GM19452 (cell line): Measurements from ENCODE around the gene EFNA3.

Source experiments
- ATAC-seq: cut with Tn5 transposase; IDR thresholded peaks from one replicate; pipeline ENCODE4 v1.9.1; 2021; ENCODE audit not compliant: unreplicated experiment

The EFNA3 gene

DNA sequence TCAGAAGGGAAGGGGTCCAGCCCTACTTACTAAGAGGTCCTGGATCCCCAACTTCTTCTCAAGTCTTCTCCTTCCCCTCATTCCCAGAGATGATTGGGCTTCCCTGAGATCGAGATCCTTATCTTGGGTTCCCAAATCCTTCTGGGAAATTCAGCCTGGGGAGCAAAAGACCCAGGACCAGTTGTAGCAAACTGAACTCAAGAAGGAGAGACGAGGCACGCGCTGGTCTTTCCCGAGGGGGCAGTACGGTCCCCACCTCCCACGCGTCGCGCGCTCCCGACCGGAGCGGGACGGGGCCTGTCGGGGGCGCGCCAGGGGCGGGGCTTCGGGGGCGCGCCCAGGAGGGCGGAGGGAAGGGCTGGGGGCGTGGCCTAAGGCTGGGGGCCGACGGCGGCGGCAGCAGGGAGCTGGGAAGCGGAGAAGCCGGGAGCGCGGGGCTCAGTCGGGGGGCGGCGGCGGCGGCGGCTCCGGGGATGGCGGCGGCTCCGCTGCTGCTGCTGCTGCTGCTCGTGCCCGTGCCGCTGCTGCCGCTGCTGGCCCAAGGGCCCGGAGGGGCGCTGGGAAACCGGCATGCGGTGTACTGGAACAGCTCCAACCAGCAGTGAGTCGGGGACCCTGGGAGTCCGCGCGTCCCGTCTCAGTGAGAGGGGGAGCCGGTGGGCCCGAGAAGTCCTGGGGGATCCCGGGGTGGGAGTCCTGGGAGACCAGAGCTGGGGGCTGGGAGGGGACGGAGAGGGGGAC, at the start of gene EFNA3:
TSS of gene EFNA3 (plus strand) at position 369 of the 741 bp plus-strand sequence. CDS start at position 474, 105 bp downstream.
- ATAC-seq = no peak

DNA sequence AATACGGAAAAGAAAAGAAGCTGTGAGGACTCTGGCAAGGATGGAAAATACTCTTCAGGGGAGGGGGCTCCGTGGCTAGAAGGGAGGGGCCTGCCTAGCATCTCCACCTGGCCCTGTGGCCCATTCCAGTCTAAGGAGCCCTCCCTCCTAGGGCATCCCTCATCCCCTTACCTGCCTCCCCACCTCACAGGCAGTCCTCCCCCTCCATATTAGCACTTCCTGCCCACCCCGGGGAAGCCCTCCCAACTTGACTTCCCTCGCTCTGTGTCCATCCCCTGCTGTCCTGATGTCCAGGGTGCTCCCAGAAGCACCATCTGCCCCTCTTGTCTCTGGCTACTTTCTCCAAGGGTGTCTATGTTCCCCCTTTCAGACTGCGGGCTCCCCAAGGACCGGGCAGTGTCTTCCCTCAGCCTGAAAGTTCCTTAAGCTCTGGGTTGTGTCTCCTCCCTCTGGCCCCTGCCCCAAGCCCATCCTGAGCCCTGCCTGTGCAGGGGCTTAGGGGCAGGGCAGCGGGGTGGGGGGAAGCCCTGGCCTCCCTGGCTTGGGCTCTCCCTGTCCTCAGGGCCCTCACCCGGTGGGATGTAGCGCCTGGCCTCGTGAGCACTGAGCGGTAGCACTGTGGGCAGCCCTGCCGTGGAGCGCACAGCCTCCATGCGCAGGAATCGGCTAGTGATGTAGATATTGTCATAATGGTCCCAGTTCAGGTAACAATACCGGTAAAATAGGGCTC, 49.0 kb upstream of the EFNA3 start:
- no peak for ATAC-seq

- ATAC-seq = no peak
These were observed 48.3 kb upstream of the EFNA3 start for GRCh38 chr1:155030243-155030795.

DNA sequence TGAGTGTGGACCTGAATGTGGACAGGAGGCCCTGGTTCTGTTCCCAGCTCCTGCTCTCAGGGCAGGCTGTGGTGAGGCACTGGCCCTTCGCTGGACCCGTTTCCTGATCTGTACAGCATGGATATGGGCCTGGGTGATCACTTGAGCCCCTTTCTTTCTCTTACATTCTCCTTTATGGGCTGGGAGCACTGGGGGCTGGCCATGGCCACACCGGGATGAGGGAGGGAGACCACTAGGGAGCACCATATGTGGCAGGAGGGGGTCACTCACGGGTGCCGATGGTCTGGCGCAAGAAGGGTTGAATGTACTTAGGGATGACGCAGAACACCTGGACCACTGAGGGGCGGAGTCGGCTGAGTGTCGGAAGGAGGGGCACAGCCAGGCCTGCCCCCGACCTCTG, 47.7 kb upstream of the EFNA3 start:
- ATAC-seq = no peak

DNA sequence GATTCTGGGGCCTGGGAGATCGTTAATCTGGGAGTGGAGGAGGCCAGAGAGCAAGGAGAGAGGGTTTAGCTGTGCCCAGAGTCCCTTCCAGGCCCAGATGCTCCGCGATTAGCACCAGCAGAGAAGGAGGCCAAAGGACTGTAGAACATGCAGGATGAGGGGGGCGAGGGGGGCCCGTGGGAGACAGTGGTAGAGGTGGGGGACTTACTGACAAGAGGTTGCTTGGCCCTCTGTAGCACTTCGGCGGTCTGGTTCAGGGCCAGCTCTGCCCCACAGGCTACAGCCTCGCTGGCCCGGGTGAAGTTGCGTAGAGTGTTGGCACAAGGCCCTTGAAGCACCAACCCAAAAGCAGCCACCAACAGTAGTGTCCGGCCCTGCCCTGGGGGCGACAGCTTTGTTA, 45.8 kb upstream of the EFNA3 start:
- no peak for ATAC-seq

DNA sequence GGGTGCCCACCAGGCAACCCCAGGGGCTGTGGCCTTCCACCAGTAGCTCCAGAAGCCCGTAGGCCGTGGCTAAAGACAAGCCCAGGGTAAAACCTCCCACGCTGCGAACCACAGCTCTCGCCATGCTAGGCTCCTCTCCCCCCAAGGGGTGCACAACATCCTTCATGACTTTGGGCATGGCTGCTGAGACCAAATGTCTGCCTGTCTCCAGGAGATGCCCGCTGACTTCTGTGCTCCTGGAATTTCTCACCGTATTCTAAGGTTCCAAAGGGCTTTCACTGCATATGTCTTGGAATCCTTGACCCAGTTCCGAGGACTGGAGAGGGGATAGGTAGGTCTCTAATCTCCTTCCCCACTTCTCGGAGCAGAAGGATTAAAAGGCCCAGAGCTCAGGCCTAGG, 45.1 kb upstream of the EFNA3 start, which contains the start of the genes DCST1 and DCST2:
TSS of gene DCST1 (plus strand) at position 301 of the 400 bp plus-strand sequence. CDS start 213 bp downstream, outside the sequence.
TSS of gene DCST2 (minus strand) at position 258 of the 400 bp plus-strand sequence. CDS start at position 178, 80 bp downstream.
- ATAC-seq = no peak

GRCh38 chr1:155034318-155035208, 44.1 kb upstream of the EFNA3 start:
- no peak for ATAC-seq

GRCh38 chr1:155035936-155036335, 42.7 kb upstream of the EFNA3 start:
- ATAC-seq = no peak

DNA sequence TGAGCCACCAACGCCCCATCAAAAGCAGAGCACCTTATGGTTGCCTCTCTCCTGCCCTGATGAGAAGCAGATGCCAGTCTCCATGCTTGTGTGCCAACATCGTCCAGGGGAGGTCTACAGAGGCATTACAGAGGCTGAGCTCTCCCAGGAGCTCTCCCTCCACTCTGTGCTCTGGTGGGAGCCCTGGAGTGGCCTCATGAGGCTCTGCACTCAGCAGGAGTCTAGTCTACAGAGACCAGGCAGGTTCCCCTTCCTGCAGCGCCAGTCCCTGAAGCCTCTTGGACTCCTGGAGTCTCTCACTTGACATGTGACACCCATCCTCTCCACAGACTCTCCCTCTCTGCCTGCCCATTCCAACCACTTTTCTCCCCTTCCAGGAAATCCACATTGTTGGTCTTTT, 41.6 kb upstream of the EFNA3 start:
- no peak for ATAC-seq

DNA sequence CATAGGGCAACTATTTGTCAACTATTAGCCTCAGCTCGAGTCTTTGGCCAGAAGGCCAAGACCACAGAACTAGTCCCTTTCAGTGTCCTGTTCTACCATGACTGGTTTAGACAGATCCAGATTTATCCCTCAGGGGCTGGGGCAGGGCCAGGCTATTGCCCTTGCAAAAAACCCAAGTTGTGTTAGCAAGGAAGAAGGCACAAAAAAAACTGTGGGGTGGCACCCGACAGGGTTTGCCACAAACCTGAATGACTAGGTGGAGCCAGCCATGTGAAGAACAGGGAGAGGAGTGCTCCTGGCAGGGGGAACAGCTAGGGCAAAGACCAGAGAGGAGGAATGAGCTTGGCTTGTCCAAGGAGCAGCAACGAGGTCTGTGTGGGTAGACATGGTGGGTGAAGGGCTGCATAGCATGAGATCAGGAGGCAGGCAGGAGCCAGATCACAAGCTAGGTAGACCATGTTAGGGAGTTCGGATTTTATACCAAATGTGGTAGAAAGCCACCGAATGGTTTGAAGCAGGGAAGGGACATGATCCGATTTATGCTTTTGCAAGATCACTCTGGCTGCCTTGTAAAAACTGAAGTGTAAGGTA, 40.7 kb upstream of the EFNA3 start:
- ATAC-seq = no peak

DNA sequence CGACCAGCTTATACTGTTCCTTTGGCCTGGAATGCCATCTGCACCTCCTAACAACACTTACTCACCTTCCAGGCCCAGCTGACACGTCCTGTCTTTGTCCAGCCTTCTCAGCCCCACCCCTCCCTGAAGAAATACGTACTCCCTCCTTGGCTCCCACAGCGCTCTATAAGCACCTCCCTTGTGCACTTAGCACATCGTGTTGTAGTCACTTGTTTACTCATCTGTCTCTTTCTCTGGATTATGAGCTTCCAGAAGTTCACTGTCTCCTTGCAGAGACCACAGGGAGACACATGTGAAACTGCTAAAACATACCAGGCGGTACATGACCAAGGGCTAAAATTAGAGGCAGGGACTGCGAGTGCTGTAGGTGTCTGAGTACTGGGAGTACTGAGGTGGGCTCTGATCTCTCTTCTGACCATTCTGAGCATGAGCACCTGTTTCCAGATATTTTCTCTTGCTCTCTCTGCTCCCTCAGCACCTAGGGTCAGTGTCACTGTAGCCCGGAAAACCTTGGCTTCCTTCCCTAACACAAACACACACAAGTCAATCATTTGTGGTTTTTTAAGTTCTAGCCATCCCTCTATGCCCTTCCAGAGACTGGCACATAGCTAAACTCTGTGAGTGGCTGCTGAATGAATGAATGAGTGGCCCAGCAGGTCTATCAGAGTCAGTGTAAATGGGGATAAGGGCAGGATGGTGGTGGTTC, 39.9 kb upstream of the EFNA3 start:
- ATAC-seq = no peak

GRCh38 chr1:155039308-155039669, 39.3 kb upstream of the EFNA3 start:
- no peak for ATAC-seq

DNA sequence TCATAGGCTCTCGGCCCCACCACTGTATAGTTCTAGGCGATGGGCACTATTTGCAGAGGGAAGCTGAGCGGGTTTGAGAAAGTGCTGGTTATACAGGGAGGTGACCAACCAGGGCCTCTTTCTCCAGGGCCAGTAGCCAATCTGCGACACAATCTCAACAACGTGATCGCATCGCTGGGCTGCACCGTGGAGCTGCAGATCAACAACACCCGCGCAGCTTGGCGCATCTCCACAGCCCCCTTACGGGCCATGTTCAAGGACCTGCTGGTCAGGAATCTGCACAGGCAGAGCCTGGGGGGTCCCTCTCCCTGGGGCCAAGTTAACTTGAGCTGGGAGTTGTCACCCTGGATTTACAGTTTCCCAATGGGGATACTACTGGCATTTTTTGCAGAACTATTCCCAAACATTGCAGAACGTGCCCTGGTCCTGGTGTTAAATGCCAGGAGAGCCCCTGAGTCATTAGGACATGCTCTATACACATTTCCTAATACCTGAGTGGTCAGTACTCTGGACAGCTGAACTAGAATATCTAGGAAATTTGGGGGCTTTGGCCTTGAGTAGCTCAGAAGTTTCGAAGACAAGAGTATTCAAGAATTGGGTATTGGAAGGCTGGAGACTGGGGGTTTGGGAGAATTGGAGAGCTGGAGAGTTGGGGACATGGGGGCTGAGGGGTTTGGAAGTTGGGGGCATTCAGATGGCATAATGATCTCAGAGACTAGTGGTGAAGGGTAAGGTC, 38.1 kb upstream of the EFNA3 start:
- no peak for ATAC-seq

GRCh38 chr1:155042789-155043188, 35.8 kb upstream of the EFNA3 start:
- ATAC-seq = no peak

GRCh38 chr1:155043301-155043702, 35.3 kb upstream of the EFNA3 start:
- ATAC-seq = no peak

DNA sequence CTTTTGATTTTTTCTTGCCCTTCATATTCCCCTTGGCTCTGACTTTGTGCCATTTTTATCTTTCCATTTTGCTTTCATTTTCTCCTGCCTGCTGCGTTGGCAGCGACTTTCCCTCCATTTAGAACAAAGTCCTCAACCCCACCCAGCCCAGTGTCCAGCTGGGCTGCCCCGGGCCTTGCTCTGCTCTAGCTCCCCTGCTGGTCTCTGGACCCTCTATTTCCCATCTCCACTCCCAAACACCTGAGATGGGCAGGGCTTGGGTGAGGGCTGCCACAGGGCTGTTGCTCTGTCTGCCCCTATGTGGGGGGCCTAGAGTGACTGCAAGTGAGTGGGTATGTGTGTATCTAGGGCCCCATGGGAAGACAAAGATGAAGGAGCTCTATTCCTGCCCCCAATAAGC, 34.8 kb upstream of the EFNA3 start:
- ATAC-seq = no peak

DNA sequence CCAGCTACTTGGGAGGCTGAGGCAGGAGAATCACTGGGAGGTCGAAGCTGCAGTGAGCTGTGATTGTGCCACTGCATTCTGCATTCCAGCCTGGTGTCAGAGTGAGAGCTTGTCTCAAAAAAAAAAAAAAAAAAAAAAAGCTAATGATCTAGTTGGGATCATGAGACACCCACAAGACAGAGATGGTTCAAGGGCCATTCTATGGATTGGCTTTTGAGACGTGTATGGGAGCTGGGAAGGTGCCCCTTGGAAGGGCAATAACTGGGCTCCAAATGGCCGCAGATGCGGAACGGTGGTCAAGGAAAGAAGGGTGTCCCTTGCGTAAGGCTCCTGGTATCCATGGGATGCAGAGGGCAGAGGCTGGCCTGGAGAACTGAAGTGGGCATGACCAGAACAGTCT, 34.3 kb upstream of the EFNA3 start:
- ATAC-seq = no peak

DNA sequence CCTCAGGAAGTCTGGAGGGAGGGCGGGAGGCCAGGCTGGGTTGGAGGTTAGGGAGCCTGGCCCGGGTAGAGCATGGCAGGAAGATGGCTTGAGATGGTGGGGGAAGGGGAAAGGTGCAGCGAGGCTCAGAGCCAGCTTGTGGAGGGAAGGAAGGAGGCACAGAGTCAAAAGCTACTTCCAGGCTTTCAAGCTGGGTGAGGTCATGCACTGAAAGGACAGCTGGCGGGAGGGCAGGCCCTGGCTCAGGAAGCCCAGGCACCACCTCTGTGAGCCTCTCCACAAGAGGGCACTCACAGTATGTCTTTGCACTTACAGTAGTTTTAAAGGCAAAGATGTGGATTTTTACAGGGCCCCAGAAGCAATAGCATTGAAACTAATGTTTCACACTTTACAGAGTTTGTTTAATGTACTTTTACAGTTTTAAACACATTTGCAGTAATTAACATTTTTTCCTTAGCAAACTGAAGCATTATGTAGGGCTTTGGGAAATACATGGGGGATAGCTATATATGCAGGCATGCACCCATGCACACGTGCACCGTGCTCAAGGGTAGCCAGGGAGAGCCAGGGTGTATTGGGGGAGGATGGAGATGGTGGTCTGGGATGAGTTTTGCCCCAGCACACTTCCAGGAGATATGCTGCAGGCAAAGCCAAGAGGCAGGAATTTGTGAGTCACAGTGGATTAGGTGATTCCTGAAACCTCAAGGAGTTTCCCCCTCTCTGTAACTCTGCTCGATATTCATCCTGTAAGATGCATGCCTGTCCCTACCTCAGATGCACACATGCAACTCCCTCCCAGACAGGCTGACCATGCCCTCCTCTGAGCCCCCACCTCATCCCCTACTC, 33.6 kb upstream of the EFNA3 start:
- ATAC-seq = no peak
